GM21737 (cell line): ENCODE data around the gene RPAIN.

ENCODE experiments used
- ATAC-seq: cut with Tn5 transposase; IDR thresholded peaks from one replicate; pipeline ENCODE4 v1.9.1; 2021; ENCODE audit warnings: mild to moderate bottlenecking, moderate library complexity; ENCODE audit not compliant: unreplicated experiment

RPAIN gene

DNA sequence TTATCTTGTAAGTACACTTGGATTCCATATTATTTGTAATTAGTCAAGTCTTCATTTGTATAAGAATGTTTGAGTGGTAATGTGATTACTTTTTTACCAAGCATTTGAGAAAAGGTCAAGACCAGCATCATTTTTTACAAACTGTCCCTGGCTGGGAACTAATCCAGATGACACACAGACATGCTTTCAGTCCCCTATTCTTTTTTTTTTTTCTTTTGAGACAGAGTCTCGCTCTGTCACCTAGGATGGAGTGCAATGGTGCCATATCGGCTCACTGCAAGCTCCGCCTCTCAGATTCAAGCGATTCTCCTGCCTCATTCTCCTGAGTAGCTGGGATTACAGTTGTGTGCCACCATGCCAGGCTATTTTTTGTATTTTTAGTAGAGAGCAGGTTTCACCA is 61.5 kb downstream of the RPAIN start:
- ATAC-seq = no peak
